ENCODE measurements around the gene KIF2C. TPM values are rescaled to one million over a fixed set of nuclear protein-coding genes. Genes with fewer than 3 reads are reported as not detected.
"Not testable (repeated sequence)": the region's sequence is repeated elsewhere in the genome, so short reads cannot be mapped to it uniquely, and the experiment has no call there.

KIF2C gene
- total RNA-seq, 4 donors from 2014 or later: 2.5 to 8.3 (median 3.5) TPM

DNA sequence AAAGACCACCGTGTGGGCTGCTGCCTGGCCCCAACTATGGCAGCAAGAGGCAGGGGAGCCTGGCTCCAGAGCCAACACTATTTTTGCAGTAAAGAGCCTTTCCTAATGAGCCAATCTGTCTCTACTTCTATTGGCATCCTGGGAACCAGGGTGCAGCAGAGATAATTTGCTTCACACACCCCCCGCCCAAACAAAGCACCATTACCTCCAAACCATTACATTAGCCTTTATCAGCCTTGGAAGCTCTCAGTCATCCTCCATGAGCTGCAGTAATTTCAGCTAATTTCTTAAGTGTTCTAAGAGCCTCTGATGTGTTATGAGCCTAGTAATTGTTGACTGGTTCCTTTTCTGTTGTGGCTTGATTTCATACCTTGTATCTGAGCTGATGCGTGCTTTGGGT lies 43.5 kb upstream of the KIF2C start:
- no peak overlapping the region for H3K4me3 ChIP-seq
- no peak overlapping the region for H3K27ac ChIP-seq
- no peak for DNase-seq
- H3K9me3 ChIP-seq: no peaks in the 10 kb centered on the region
- H3K27me3 ChIP-seq: no peaks in the 10 kb centered on the region
- TF ChIP-seq POLR2A (IDR thresholded peaks at IDR 0.05) (no peak), CTCF (IDR thresholded peaks at IDR 0.05) (no peak)
- peaks cover 0 to 10% (median 5%) of the 10 kb centered on the region in 4 donors for H3K4me1 ChIP-seq
- H3K36me3 ChIP-seq: no peaks in the 10 kb centered on the region

- H3K4me1 ChIP-seq: peaks cover 0 to 10% (median 5%) of the 10 kb centered on the region in 4 donors
- no peaks in the 10 kb centered on the region for H3K36me3 ChIP-seq
- peak in 2 of 3 donors; percentile 65 to 73 for DNase-seq
- H3K4me3 ChIP-seq: no peak overlapping the region
- peak overlapping the region in 1 of 4 donors; percentile 57 for H3K27ac ChIP-seq
- no peak for TF ChIP-seq CTCF (IDR thresholded peaks at IDR 0.05)
- no peak for TF ChIP-seq POLR2A (IDR thresholded peaks at IDR 0.05)
- H3K27me3 ChIP-seq: no peaks in the 10 kb centered on the region
- H3K9me3 ChIP-seq: no peaks in the 10 kb centered on the region
Measured at GRCh38 chr1:44696789-44697345, 42.8 kb upstream of the KIF2C start.

DNA sequence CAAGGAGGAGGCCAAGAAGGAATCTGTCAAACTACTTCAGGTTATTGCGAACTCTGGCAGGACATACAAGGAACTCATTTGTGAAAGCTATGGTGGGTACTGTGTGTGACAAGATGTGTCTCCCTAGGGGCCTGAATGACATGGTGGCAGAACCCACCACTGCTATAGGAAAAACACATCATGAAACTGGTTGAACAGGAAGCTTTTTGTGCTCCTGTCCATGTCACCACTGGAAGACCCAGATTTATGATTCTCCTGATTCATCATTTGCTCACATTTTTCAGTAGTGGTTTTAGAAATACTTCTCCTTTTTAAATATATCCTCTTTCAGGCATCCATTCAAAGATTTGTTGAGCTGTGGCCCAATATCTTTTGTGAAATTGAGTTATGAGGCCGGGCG lies 41.5 kb upstream of the KIF2C start:
- TF ChIP-seq POLR2A (IDR thresholded peaks at IDR 0.05) (no peak), CTCF (IDR thresholded peaks at IDR 0.05) (no peak)
- Histone ChIP-seq H3K27ac (no peak overlapping the region), H3K9me3 (no peaks in the 10 kb centered on the region), H3K27me3 (no peaks in the 10 kb centered on the region), H3K36me3 (no peaks in the 10 kb centered on the region), H3K4me3 (no peak overlapping the region), H3K4me1 (peaks cover 0 to 10% (median 5%) of the 10 kb centered on the region in 4 donors)
- no peak for DNase-seq

GRCh38 chr1:44699375-44699774 lies 40.3 kb upstream of the KIF2C start:
- H3K4me1 ChIP-seq: peaks cover 0 to 10% (median 5%) of the 10 kb centered on the region in 4 donors
- not testable (repeated sequence) for H3K4me3 ChIP-seq, H3K27ac ChIP-seq, H3K27me3 ChIP-seq, H3K9me3 ChIP-seq, DNase-seq, H3K36me3 ChIP-seq

DNA sequence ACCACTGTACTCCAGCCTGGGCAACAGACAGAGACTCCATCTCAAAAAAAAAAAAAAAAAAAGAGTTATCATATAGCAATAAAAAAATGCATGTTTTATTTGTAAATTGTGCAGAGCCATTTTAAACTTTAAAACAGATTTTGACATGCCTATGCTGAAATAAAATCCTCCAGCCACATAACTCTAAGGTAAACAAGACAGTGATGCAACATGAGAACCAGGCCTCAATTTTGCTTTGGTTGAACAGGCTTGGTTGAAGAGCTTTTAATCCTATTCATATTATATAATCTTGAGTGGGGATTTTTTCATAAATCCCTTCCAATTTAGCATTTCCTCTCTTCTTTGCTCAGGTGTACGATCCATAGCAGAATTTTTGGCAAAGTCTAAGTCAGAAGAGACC lies 39.1 kb upstream of the KIF2C start:
- Histone ChIP-seq H3K4me1 (peaks cover 0 to 7% (median 2%) of the 10 kb centered on the region in 4 donors), H3K36me3 (no peaks in the 10 kb centered on the region), H3K27ac (no peak overlapping the region), H3K4me3 (no peak overlapping the region), H3K9me3 (no peaks in the 10 kb centered on the region), H3K27me3 (no peaks in the 10 kb centered on the region)
- TF ChIP-seq CTCF (IDR thresholded peaks at IDR 0.05): no peak
- no peak for TF ChIP-seq POLR2A (IDR thresholded peaks at IDR 0.05)
- DNase-seq: no peak

DNA sequence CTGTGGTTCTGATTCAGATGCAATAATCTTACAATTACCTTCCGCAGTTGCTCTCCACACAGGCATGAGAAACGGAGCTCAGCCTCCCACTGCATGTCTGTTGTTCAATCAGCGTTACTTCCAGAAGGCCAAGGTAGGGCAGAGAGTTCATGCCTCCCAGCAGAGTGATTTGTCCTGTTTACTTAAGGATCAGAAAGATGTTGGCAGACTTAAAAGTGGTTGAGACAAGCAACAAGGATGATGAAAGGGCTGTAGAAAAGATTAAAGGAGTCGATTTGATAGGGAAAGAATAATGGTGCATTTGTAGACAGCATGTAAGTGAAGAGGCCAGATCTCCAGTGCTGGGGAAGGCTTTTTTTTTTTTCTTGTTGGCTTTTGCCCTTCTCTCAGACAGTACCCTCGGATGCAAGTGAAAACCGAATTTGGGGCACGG lies 38.5 kb upstream of the KIF2C start:
- DNase-seq: no peak
- no peak overlapping the region for H3K4me3 ChIP-seq
- H3K36me3 ChIP-seq: no peaks in the 10 kb centered on the region
- no peaks in the 10 kb centered on the region for H3K9me3 ChIP-seq
- H3K4me1 ChIP-seq: peaks cover 0 to 4% (median 2%) of the 10 kb centered on the region in 4 donors
- no peaks in the 10 kb centered on the region for H3K27me3 ChIP-seq
- TF ChIP-seq CTCF (IDR thresholded peaks at IDR 0.05) (no peak), POLR2A (IDR thresholded peaks at IDR 0.05) (no peak)
- no peak overlapping the region for H3K27ac ChIP-seq
